NCI-H510A treated with DMSO at 0.1 percent for 48 hours (cell line): Measurements from ENCODE around the gene BORCS5.
A peak's percentile ranks its signal among the peaks of the same experiment; 100 is the strongest.
"Not testable (repeated sequence)": the region's sequence is repeated elsewhere in the genome, so short reads cannot be mapped to it uniquely, and the experiment has no call there.

Experiments used
- DNase-seq: peaks from one replicate; lab custom pipeline; 2025; lab: John Stamatoyannopoulos, UW

The BORCS5 gene

GRCh38 chr12:12356896-12357718, at the start of gene BORCS5:
Gene BORCS5 (plus strand): TSS chr12:12357078. CDS start chr12:12357452, 374 bp downstream.
- DNase-seq, result peak; percentile 92

GRCh38 chr12:12310695-12311094, 46.2 kb upstream of the BORCS5 start:
- not testable (repeated sequence) for DNase-seq

- DNase-seq, result no peak
These were observed 41.0 kb upstream of the BORCS5 start for GRCh38 chr12:12315838-12316237.

GRCh38 chr12:12319451-12320183, 37.3 kb upstream of the BORCS5 start:
- DNase-seq, result no peak

- no peak for DNase-seq
These were observed 33.8 kb upstream of the BORCS5 start for GRCh38 chr12:12323118-12323517.

- no peak for DNase-seq
These were observed 33.3 kb upstream of the BORCS5 start for GRCh38 chr12:12323591-12323990.

- DNase-seq, result no peak
These were observed 30.6 kb upstream of the BORCS5 start for GRCh38 chr12:12326262-12326661.

GRCh38 chr12:12327802-12328201, 29.1 kb upstream of the BORCS5 start:
- DNase-seq, result peak; percentile 76

- peak; percentile 51 for DNase-seq
These were observed 25.6 kb upstream of the BORCS5 start for GRCh38 chr12:12331244-12331771.

GRCh38 chr12:12331896-12332295, 25.0 kb upstream of the BORCS5 start:
- peak; percentile 59 for DNase-seq

- DNase-seq, result peak; percentile 76
These were observed 23.2 kb upstream of the BORCS5 start for GRCh38 chr12:12333407-12334366.

GRCh38 chr12:12334367-12335040, 22.4 kb upstream of the BORCS5 start:
- DNase-seq, result peak; percentile 87

- no peak for DNase-seq
These were observed 20.8 kb upstream of the BORCS5 start for GRCh38 chr12:12336049-12336411.

GRCh38 chr12:12336511-12336910, 20.4 kb upstream of the BORCS5 start:
- no peak for DNase-seq

GRCh38 chr12:12338527-12339168, 18.2 kb upstream of the BORCS5 start:
- no peak for DNase-seq

- peak; percentile 46 for DNase-seq
These were observed 6.9 kb upstream of the BORCS5 start, which contains the start of gene MANSC1 for GRCh38 chr12:12349711-12350665. Gene MANSC1 (minus strand): TSS chr12:12350242. CDS start chr12:12343314, 6,928 bp downstream.

GRCh38 chr12:12350868-12351463, 5.9 kb upstream of the BORCS5 start:
- DNase-seq, result no peak

GRCh38 chr12:12351468-12352185, 5.3 kb upstream of the BORCS5 start:
- DNase-seq, result not testable (repeated sequence)
